DOHH2 (cell line): ENCODE data around the gene CARHSP1.

ENCODE experiments used
- H3F3A ChIP-seq: fragments of 200-600 bp; sonication (generic), shearing (Covaris generic); 2 replicates; pipeline ENCODE4 v1.6.0; 2016; ENCODE audit warnings: antibody characterized with exemption, mild to moderate bottlenecking; ENCODE audit not compliant: control insufficient read depth, insufficient read depth
- H3K27ac ChIP-seq: fragments of 200-600 bp; sonication (generic); 2 replicates; pipeline ENCODE4 v1.5.1; 2014; ENCODE audit warnings: low read depth, mild to moderate bottlenecking, low read length, moderate library complexity
- H3K27me3 ChIP-seq: fragments of 200-600 bp; sonication (generic); 2 replicates; pipeline ENCODE4 v1.6.1; 2014; ENCODE audit warnings: mild to moderate bottlenecking, low read length, mixed read lengths; ENCODE audit not compliant: control insufficient read depth
- H3K36me3 ChIP-seq: fragments of 200-600 bp; sonication (generic); 2 replicates; pipeline ENCODE4 v1.6.1; 2014; ENCODE audit warnings: mild to moderate bottlenecking, low read length, moderate library complexity, mixed read lengths; ENCODE audit not compliant: control insufficient read depth
- H3K4me1 ChIP-seq: fragments of 200-600 bp; sonication (generic); 2 replicates; pipeline ENCODE4 v1.6.1; 2014; ENCODE audit warnings: mild to moderate bottlenecking, low read length, mixed read lengths; ENCODE audit not compliant: control insufficient read depth
- H3K4me2 ChIP-seq: fragments of 200-600 bp; sonication (generic); 2 replicates; pipeline ENCODE4 v1.6.0; 2014; ENCODE audit warnings: mild to moderate bottlenecking, low read length, moderate library complexity
- H3K4me3 ChIP-seq: fragments of 200-600 bp; sonication (generic); 2 replicates; pipeline ENCODE4 v1.5.1; 2014; ENCODE audit warnings: mild to moderate bottlenecking, low read length, mixed read lengths
- H3K79me2 ChIP-seq: fragments of 200-600 bp; sonication (generic); 2 replicates; pipeline ENCODE4 v1.6.1; 2014; ENCODE audit warnings: mild to moderate bottlenecking, low read length, mixed read lengths; ENCODE audit not compliant: control insufficient read depth
- H3K9me2 ChIP-seq: fragments of 200-600 bp; sonication (generic); replicated peaks from 2 replicates; pipeline ENCODE4 v1.6.1; 2014; ENCODE audit warnings: mild to moderate bottlenecking, low read length, mixed read lengths; ENCODE audit not compliant: control insufficient read depth
- H3K9me3 ChIP-seq: fragments of 200-600 bp; sonication (generic); 2 replicates; pipeline ENCODE4 v1.6.1; 2014; ENCODE audit warnings: antibody characterized with exemption, low read length, mixed read lengths; ENCODE audit not compliant: control insufficient read depth, insufficient read depth
- H4K20me1 ChIP-seq: fragments of 200-600 bp; sonication (generic); 2 replicates; pipeline ENCODE4 v1.6.0; 2014; ENCODE audit warnings: low read depth, mild to moderate bottlenecking, antibody characterized with exemption, low read length, moderate library complexity; ENCODE audit not compliant: control insufficient read depth, insufficient read depth
- CTCF ChIP-seq: fragments of 200-600 bp; sonication (generic); IDR thresholded peaks from one replicate; pipeline ENCODE4 v1.5.1; 2014; ENCODE audit warnings: antibody characterized with exemption, mild to moderate bottlenecking, low read depth, low read length; ENCODE audit not compliant: poor library complexity, severe bottlenecking
- EZH2phosphoT487 ChIP-seq: fragments of 200-600 bp; sonication (generic); IDR thresholded peaks from 2 replicates; pipeline ENCODE4 v1.6.1; 2017; ENCODE audit warnings: borderline replicate concordance, mild to moderate bottlenecking, antibody characterized with exemption, low read length, moderate library complexity, mixed read lengths

The CARHSP1 gene

GRCh38 chr16:8814095-8814806, 54.6 kb downstream of the CARHSP1 start:
- Histone ChIP-seq H3K36me3 (peaks cover 95% of the 10 kb centered on the region), H3K4me2 (no peak overlapping the region), H4K20me1 (peaks cover 3% of the 10 kb centered on the region; the same call in 1 of the 2 replicates), H3F3A (0 out of 2 replicates have a peak, but pooled peaks cover 7% of the 10 kb centered on the region), H3K9me2 (no peaks in the 10 kb centered on the region), H3K4me1 (peaks cover 44% of the 10 kb centered on the region), H3K27me3 (no peaks in the 10 kb centered on the region), H3K9me3 (no peaks in the 10 kb centered on the region), H3K27ac (no peak overlapping the region), H3K79me2 (peaks cover 34% of the 10 kb centered on the region), H3K4me3 (no peak overlapping the region)
- TF ChIP-seq CTCF = no peak
- TF ChIP-seq EZH2phosphoT487 = no peak

- H3K4me3 ChIP-seq = no peak overlapping the region
- no peaks in the 10 kb centered on the region for H3K9me3 ChIP-seq
- H3K4me1 ChIP-seq = peaks cover 30% of the 10 kb centered on the region
- no peak overlapping the region for H3K27ac ChIP-seq
- H3K9me2 ChIP-seq = no peaks in the 10 kb centered on the region
- 0 out of 2 replicates have a peak, but pooled peaks cover 6% of the 10 kb centered on the region for H3F3A ChIP-seq
- H3K36me3 ChIP-seq = peaks cover 96% of the 10 kb centered on the region
- H4K20me1 ChIP-seq = peaks cover 6% of the 10 kb centered on the region; the same call in 1 of the 2 replicates
- H3K79me2 ChIP-seq = peaks cover 29% of the 10 kb centered on the region
- TF ChIP-seq CTCF (no peak), EZH2phosphoT487 (no peak)
- H3K4me2 ChIP-seq = no peak overlapping the region
- no peaks in the 10 kb centered on the region for H3K27me3 ChIP-seq
Measured at GRCh38 chr16:8812162-8812843, 56.5 kb downstream of the CARHSP1 start.

- Histone ChIP-seq H3K36me3 (peaks cover 93% of the 10 kb centered on the region), H3K79me2 (peaks cover 39% of the 10 kb centered on the region), H3K9me2 (no peaks in the 10 kb centered on the region)
Measured at GRCh38 chr16:8808613-8809353, 60.0 kb downstream of the CARHSP1 start.

More at GRCh38 chr16:8808613-8809353, 60.0 kb downstream of the CARHSP1 start:
- no peak for TF ChIP-seq CTCF
- no peak for TF ChIP-seq EZH2phosphoT487
- Histone ChIP-seq H3K27ac (no peak overlapping the region), H3K9me3 (no peaks in the 10 kb centered on the region), H3F3A (0 out of 2 replicates have a peak, but pooled peaks cover 2% of the 10 kb centered on the region), H3K4me2 (no peak overlapping the region), H3K27me3 (no peaks in the 10 kb centered on the region), H3K4me3 (no peak overlapping the region), H4K20me1 (peaks cover 3% of the 10 kb centered on the region; the same call in 1 of the 2 replicates), H3K4me1 (no peaks in the 10 kb centered on the region)
